Suprapubic skin (tissue), 3 donors: ENCODE results near the gene UTS2B.

Experiments
- CTCF ChIP-seq, 2 donors: fragments of 200-600 bp in 1 of 2; fragments of 450-650 bp in 1 of 2; sonication (generic) in 1 of 2; IDR thresholded peaks; one replicate each; pipeline ENCODE4 v1.5.1; 2016 to 2019; ENCODE audit warnings: antibody characterized with exemption in 2 of 2, mild to moderate bottlenecking in 1 of 2, moderate library complexity in 1 of 2
- POLR2AphosphoS5 ChIP-seq, 3 donors: sonication (generic); formaldehyde crosslinking; IDR thresholded peaks; one replicate each; pipeline ENCODE4 v1.6.1; 2017; ENCODE audit warnings: antibody characterized with exemption in 3 of 3

GRCh38 chr3:191238321-191238817 is 92.0 kb downstream of the UTS2B start:
- TF ChIP-seq CTCF (IDR thresholded peaks at IDR 0.05) (no peak), POLR2AphosphoS5 (IDR thresholded peaks at IDR 0.05) (no peak)
